ENCODE measurements around the gene PCDHGB3. TPM values are rescaled to one million over a fixed set of nuclear protein-coding genes. Genes with fewer than 3 reads are reported as not detected.
A peak's percentile ranks its signal among the peaks of the same experiment; 100 is the strongest.
"Not testable (repeated sequence)": the region's sequence is repeated elsewhere in the genome, so short reads cannot be mapped to it uniquely, and the experiment has no call there.

PCDHGB3 gene
- total RNA-seq, 1 donor from 2014 or later, result 0.39 TPM

DNA sequence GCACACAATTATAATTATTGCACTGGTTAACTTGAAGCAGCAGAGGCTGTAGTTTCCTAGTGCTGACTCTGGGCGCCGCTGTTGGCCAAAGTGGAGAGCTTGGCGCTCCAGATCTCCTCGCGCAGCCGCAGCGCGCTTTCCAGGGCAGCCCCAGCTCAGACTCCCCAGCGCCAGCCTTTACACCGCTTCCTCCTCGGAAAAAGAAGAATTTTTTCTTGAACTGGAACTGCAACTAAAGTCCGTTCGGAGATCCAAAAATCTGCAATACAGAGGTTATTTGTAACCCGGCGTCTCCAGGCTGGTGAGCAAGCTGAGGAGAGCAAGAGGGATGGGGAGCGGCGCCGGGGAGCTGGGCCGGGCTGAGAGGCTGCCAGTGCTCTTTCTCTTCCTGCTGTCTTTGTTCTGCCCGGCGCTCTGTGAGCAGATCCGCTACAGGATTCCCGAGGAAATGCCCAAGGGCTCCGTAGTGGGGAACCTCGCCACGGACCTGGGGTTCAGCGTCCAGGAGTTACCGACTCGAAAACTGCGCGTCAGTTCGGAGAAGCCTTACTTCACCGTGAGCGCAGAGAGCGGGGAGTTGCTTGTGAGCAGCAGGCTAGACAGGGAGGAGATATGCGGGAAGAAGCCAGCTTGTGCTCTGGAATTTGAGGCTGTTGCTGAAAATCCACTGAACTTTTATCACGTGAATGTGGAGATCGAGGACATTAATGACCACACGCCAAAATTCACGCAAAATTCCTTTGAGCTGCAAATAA lies 17.7 kb downstream of the PCDHGB3 start, which contains the start of gene PCDHGB4:
Gene PCDHGB4, plus strand, starts transcription at position 142 of the 755 bp plus-strand sequence. Its CDS starts 187 bp downstream, at position 329.
- H3K4me1 Mint-ChIP-seq (ENCODE audit: unreplicated experiment); H3K27me3 Mint-ChIP-seq; H3K27ac Mint-ChIP-seq; H3K9me3 Mint-ChIP-seq: not testable (repeated sequence)
- peak; percentile 67 for DNase-seq (ENCODE audit: extremely low spot score, unreplicated experiment)
- H3K36me3 Mint-ChIP-seq, result peaks cover 16% of the 10 kb centered on the region
- TF ChIP-seq CTCF (conservative IDR thresholded peaks at IDR 0.05), result peak; percentile 67
- H3K4me3 Mint-ChIP-seq, result peak within 1 kb of the TSS; percentile 85

GRCh38 chr5:141388661-141389060 lies 18.6 kb downstream of the PCDHGB3 start:
- no peak for TF ChIP-seq CTCF (conservative IDR thresholded peaks at IDR 0.05)
- H3K9me3 Mint-ChIP-seq, result peaks cover 6% of the 10 kb centered on the region
- H3K27ac Mint-ChIP-seq, result no peak overlapping the region
- peaks cover 16% of the 10 kb centered on the region for H3K36me3 Mint-ChIP-seq
- no peaks in the 10 kb centered on the region for H3K4me1 Mint-ChIP-seq (ENCODE audit: unreplicated experiment)
- DNase-seq (ENCODE audit: extremely low spot score, unreplicated experiment), result no peak
- H3K4me3 Mint-ChIP-seq, result peak overlapping the region; percentile 68
- no peaks in the 10 kb centered on the region for H3K27me3 Mint-ChIP-seq

GRCh38 chr5:141389153-141390042 lies 19.4 kb downstream of the PCDHGB3 start:
- Mint-ChIP-seq H3K4me3 (no peak overlapping the region), H3K27me3 (no peaks in the 10 kb centered on the region), H3K4me1 (ENCODE audit: unreplicated experiment) (no peaks in the 10 kb centered on the region), H3K27ac (peak overlapping the region; percentile 4), H3K9me3 (peaks cover 10% of the 10 kb centered on the region), H3K36me3 (peaks cover 20% of the 10 kb centered on the region)
- TF ChIP-seq CTCF (conservative IDR thresholded peaks at IDR 0.05), result no peak
- DNase-seq (ENCODE audit: extremely low spot score, unreplicated experiment), result peak; percentile 55

GRCh38 chr5:141392429-141393198 lies 22.6 kb downstream of the PCDHGB3 start, which contains the start of gene PCDHGA8:
PCDHGA8 (plus strand) TSS chr5:141392633; CDS start chr5:141392814, 181 bp downstream.
- DNase-seq (ENCODE audit: extremely low spot score, unreplicated experiment), result no peak
- Mint-ChIP-seq H3K27me3 (no peaks in the 10 kb centered on the region), H3K4me3 (no peak within 1 kb of the TSS), H3K27ac (no peak within 1 kb of the TSS), H3K36me3 (peaks cover 22% of the 10 kb centered on the region), H3K9me3 (peaks cover 14% of the 10 kb centered on the region), H3K4me1 (ENCODE audit: unreplicated experiment) (no peaks in the 10 kb centered on the region)
- no peak for TF ChIP-seq CTCF (conservative IDR thresholded peaks at IDR 0.05)

DNA sequence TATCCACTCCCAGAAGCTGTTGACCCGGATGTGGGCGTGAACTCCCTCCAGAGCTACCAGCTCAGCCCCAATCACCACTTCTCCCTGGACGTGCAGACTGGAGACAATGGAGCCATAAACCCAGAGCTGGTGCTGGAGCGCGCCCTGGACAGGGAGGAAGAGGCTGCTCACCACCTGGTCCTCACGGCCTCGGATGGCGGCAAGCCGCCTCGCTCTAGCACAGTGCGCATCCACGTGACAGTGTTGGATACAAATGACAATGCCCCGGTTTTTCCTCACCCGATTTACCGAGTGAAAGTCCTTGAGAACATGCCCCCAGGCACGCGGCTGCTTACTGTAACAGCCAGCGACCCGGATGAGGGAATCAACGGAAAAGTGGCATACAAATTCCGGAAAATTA lies 23.2 kb downstream of the PCDHGB3 start:
- Mint-ChIP-seq H3K36me3 (peaks cover 22% of the 10 kb centered on the region), H3K4me1 (ENCODE audit: unreplicated experiment) (no peaks in the 10 kb centered on the region), H3K27me3 (no peaks in the 10 kb centered on the region), H3K9me3 (peaks cover 14% of the 10 kb centered on the region), H3K4me3 (no peak overlapping the region), H3K27ac (no peak overlapping the region)
- DNase-seq (ENCODE audit: extremely low spot score, unreplicated experiment), result no peak
- no peak for TF ChIP-seq CTCF (conservative IDR thresholded peaks at IDR 0.05)

GRCh38 chr5:141394401-141395187 lies 24.6 kb downstream of the PCDHGB3 start:
- not testable (repeated sequence) for H3K27ac Mint-ChIP-seq; H3K27me3 Mint-ChIP-seq; DNase-seq (ENCODE audit: extremely low spot score, unreplicated experiment); H3K4me3 Mint-ChIP-seq; H3K4me1 Mint-ChIP-seq (ENCODE audit: unreplicated experiment)
- Mint-ChIP-seq H3K36me3 (peaks cover 15% of the 10 kb centered on the region), H3K9me3 (peaks cover 14% of the 10 kb centered on the region)

All from type B pancreatic cell (in vitro differentiated cells).